GM12878 (cell line): Measurements from ENCODE around the gene ATP1A3. TPM values are rescaled to one million over a fixed set of nuclear protein-coding genes. Genes with fewer than 3 reads are reported as not detected.

Experiments used
- ATAC-seq: fragments of 200-7000 bp; cut with Tn5 transposase; 3 replicates; pipeline ENCODE4 v1.9.1; 2020; ENCODE audit warnings: mild to moderate bottlenecking, moderate library complexity
- BruUV-seq: library from RNA; stranded (reverse); fragments of 400-500 nt; replicated peaks from 2 replicates; lab custom pipeline; 2021; lab: Mats Ljungman, UMichigan
- CTCF ChIA-PET: fragments of 300-600 bp; sonication (Branson Sonifier 250); formaldehyde crosslinking; extraction: SDS; loops from one replicate; lab custom pipeline; 2021; ENCODE audit warnings: inconsistent platforms; lab: Yijun Ruan, JAX
- POLR2A ChIA-PET: fragments of 350-600 bp; formaldehyde crosslinking; extraction: SDS; loops from one replicate; lab custom pipeline; 2021; ENCODE audit warnings: inconsistent platforms; lab: Charles Lee
- RAD21 ChIA-PET: fragments of 300-600 bp; sonication (Branson Sonifier 250); formaldehyde crosslinking; loops from one replicate; lab custom pipeline; 2023; ENCODE audit warnings: antibody characterized with exemption; ENCODE audit not compliant: unreplicated experiment; lab: Charles Lee
- SMC1A ChIA-PET: fragments of 300-600 bp; sonication (Branson Sonifier 250); formaldehyde crosslinking; loops from one replicate; lab custom pipeline; 2023; ENCODE audit not compliant: unreplicated experiment, uncharacterized antibody; lab: Charles Lee
- DNase-seq: peaks from one replicate; pipeline ENCODE4 v3.0.0-alpha.2; 2011; ENCODE audit warnings: low read depth, low spot score
- FAIRE-seq: peaks from 3 replicates; lab custom pipeline; 2011; peaks lifted over from hg19 to GRCh38; lab: Jason Lieb, UNC
- H2AFZ ChIP-seq: 2 replicates; pipeline ENCODE4 v1.6.0; 2011; ENCODE audit warnings: low read depth, low read length, control low read depth; ENCODE audit not compliant: control insufficient read depth
- H3K27ac ChIP-seq: 2 replicates; pipeline ENCODE4 v1.5.1; 2011; ENCODE audit warnings: control low read depth; ENCODE audit not compliant: control insufficient read depth, insufficient read depth
- H3K27me3 ChIP-seq, 2 experiments: replicated peaks in 1 of 2; 2 replicates each; pipeline versions ENCODE4 v1.6.0 to v1.6.1; 2011; ENCODE audit warnings: low read length in 1 of 2; ENCODE audit not compliant: control insufficient read depth in 2 of 2, insufficient read depth in 2 of 2
- H3K36me3 ChIP-seq, 2 experiments: 2 replicates each; pipeline ENCODE4 v1.5.1; 2011; ENCODE audit warnings: low read length in 1 of 2; ENCODE audit not compliant: control insufficient read depth in 2 of 2, insufficient read depth in 2 of 2
- H3K4me1 ChIP-seq: 2 replicates; pipeline ENCODE4 v1.6.1; 2011; ENCODE audit warnings: mild to moderate bottlenecking, low read length, moderate library complexity, mixed read lengths; ENCODE audit not compliant: control insufficient read depth, insufficient read depth
- H3K4me2 ChIP-seq: 2 replicates; pipeline ENCODE4 v1.6.0; 2011; ENCODE audit warnings: control low read depth; ENCODE audit not compliant: control insufficient read depth, insufficient read depth
- H3K4me3 ChIP-seq: fragments of 200-600 bp; sonication (generic); 2 replicates; pipeline ENCODE4 v1.5.1; 2016
- H3K79me2 ChIP-seq: 2 replicates; pipeline ENCODE4 v1.6.0; 2011; ENCODE audit warnings: low read length; ENCODE audit not compliant: control insufficient read depth, insufficient read depth
- H3K9ac ChIP-seq: 2 replicates; pipeline ENCODE4 v1.8.0; 2011; ENCODE audit warnings: low read length, control low read depth, mixed read lengths; ENCODE audit not compliant: control insufficient read depth, insufficient read depth
- H3K9me3 ChIP-seq: replicated peaks from 3 replicates; pipeline ENCODE4 v1.5.1; 2011; ENCODE audit warnings: mild to moderate bottlenecking, low read length; ENCODE audit not compliant: control insufficient read depth, insufficient read depth
- H4K20me1 ChIP-seq: 2 replicates; pipeline ENCODE4 v1.6.0; 2011; ENCODE audit not compliant: control insufficient read depth, insufficient read depth
- BRCA1 ChIP-seq: IDR thresholded peaks from 2 replicates; pipeline ENCODE4 v1.6.1; 2011; ENCODE audit warnings: low read depth, low read length, improper control_type of control experiment
- EP300 ChIP-seq, 2 experiments: fragments of 150-350 bp in 1 of 2; IDR thresholded peaks; 2 replicates each; pipeline ENCODE4 v1.6.1; 2011 to 2012; ENCODE audit warnings: low read depth in 2 of 2, low read length in 2 of 2, borderline replicate concordance in 1 of 2, improper control_type of control experiment in 1 of 2, inconsistent platforms in 1 of 2; ENCODE audit not compliant: control insufficient read depth in 1 of 2
- FOXK2 ChIP-seq: fragments of 450-650 bp; IDR thresholded peaks from 2 replicates; pipeline ENCODE4 v1.6.1; 2017; ENCODE audit warnings: mild to moderate bottlenecking, moderate library complexity
- IRF4 ChIP-seq: IDR thresholded peaks from 2 replicates; pipeline ENCODE4 v1.6.1; 2011; ENCODE audit warnings: low read depth, low read length
- MTA3 ChIP-seq: IDR thresholded peaks from 2 replicates; pipeline ENCODE4 v1.6.1; 2012; ENCODE audit warnings: low read length, inconsistent platforms, borderline replicate concordance
- MYC ChIP-seq: IDR thresholded peaks from 2 replicates; pipeline ENCODE4 v1.6.1; 2011; ENCODE audit warnings: mild to moderate bottlenecking, low read length, moderate library complexity, inconsistent platforms; ENCODE audit not compliant: insufficient read depth, insufficient replicate concordance, insufficient read length, severe bottlenecking
- NR2F1 ChIP-seq: fragments of 450-650 bp; conservative IDR thresholded peaks from 2 replicates; pipeline ENCODE4 v1.6.1; 2017; ENCODE audit warnings: mild to moderate bottlenecking
- PAX8 ChIP-seq: fragments of 450-650 bp; IDR thresholded peaks from 2 replicates; pipeline ENCODE4 v1.6.1; 2017; ENCODE audit warnings: mild to moderate bottlenecking, moderate library complexity
- RB1 ChIP-seq: fragments of 450-650 bp; formaldehyde crosslinking; IDR thresholded peaks from 2 replicates; pipeline ENCODE4 v1.6.1; 2017; ENCODE audit warnings: mild to moderate bottlenecking, borderline replicate concordance
- RCOR1 ChIP-seq: conservative IDR thresholded peaks from 2 replicates; pipeline ENCODE4 v1.6.1; 2012; ENCODE audit warnings: low read depth, low read length, improper control_type of control experiment
- SIX5 ChIP-seq: IDR thresholded peaks from 2 replicates; pipeline ENCODE4 v1.6.1; 2011; ENCODE audit warnings: mild to moderate bottlenecking, low read depth, low read length, moderate library complexity; ENCODE audit not compliant: severe bottlenecking
- SREBF2 ChIP-seq: IDR thresholded peaks from 2 replicates; pipeline ENCODE4 v1.6.1; 2012; ENCODE audit warnings: mild to moderate bottlenecking, low read length
- SUZ12 ChIP-seq: fragments of 200-600 bp; sonication (generic); IDR thresholded peaks from one replicate; pipeline ENCODE4 v1.6.1; 2018; ENCODE audit warnings: antibody characterized with exemption, mild to moderate bottlenecking; ENCODE audit not compliant: unreplicated experiment
- YBX1 ChIP-seq: fragments of 450-650 bp; IDR thresholded peaks from 2 replicates; pipeline ENCODE4 v1.6.1; 2016; ENCODE audit warnings: antibody characterized with exemption
- YY1 ChIP-seq: IDR thresholded peaks from 2 replicates; pipeline ENCODE4 v1.6.1; 2011; ENCODE audit warnings: low read depth, mild to moderate bottlenecking, low read length
- WGBS: methylation state at CpG from one replicate; pipeline ENCODE4 v1.1.6; 2016; ENCODE audit warnings: low lambda C conversion rate; ENCODE audit not compliant: insufficient replicate concordance, insufficient coverage; ENCODE audit errors: missing lambda C conversion rate; 5-methylcytosine and 5-hydroxymethylcytosine counted together
- in situ Hi-C: fragments of 300-500 bp; cut with MboI; formaldehyde crosslinking; loops from 9 replicates; pipeline ENCODE4 v1.14.3; 2018; ENCODE audit warnings: mixed read lengths
- intact Hi-C: fragments of 100-400 bp; cut with micrococcal nuclease; formaldehyde crosslinking; loops from one replicate; pipeline ENCODE4 v1.14.2; 2022; ENCODE audit not compliant: unreplicated experiment
- polyA plus RNA-seq, 11 experiments: library from polyadenylated mRNA; depleted of rRNA in 4 of 11; unstranded in 6 of 11; stranded (reverse) in 5 of 11; fragments of >200 nt; fragmentation: Nextera tagmentation in 4 of 11; fragmentation: Illumina TruSeq in 1 of 11; extraction: Ambion mirVana in 4 of 11; extraction: Trizol in 1 of 11; gene quantifications; 1 replicate in 1 of 11; 2 replicates in 10 of 11; pipeline versions ENCODE4 v1.2.1 to v1.2.3, GENCODE V29; 2011 to 2016; ENCODE audit warnings: inconsistent platforms in 2 of 11, missing spikeins in 2 of 11, low read depth in 1 of 11
- total RNA-seq, 4 experiments: library from RNA; depleted of rRNA in 3 of 4; stranded (reverse); fragments of >200 nt in 3 of 4; fragmentation: Illumina TruSeq in 1 of 4; extraction: Trizol in 1 of 4; gene quantifications; 2 replicates each; pipeline versions ENCODE4 v1.2.1 to v1.2.3, GENCODE V29; 2013 to 2021
- TF ChIP-seq, protein P1 (sequence below): fragments of 450-650 bp; IDR thresholded peaks from 2 replicates; pipeline ENCODE4 v1.6.1; 2017; ENCODE audit warnings: borderline replicate concordance
- TF ChIP-seq, protein P2 (sequence below): fragments of 150-350 bp; IDR thresholded peaks from 2 replicates; pipeline ENCODE4 v1.6.1; 2014; ENCODE audit warnings: mild to moderate bottlenecking, low read depth, low read length
- TF ChIP-seq, protein P3 (sequence below): fragments of 450-650 bp; IDR thresholded peaks from 2 replicates; pipeline ENCODE4 v1.6.1; 2014; ENCODE audit warnings: mild to moderate bottlenecking

The ATP1A3 gene
- total and polyA plus RNA-seq, 10 of the 15 experiments (the other 5 are each of a cell fraction or from before 2014, with no cell fraction given): 0.17 to 0.86 (median 0.32) TPM; not detected in 2

DNA sequence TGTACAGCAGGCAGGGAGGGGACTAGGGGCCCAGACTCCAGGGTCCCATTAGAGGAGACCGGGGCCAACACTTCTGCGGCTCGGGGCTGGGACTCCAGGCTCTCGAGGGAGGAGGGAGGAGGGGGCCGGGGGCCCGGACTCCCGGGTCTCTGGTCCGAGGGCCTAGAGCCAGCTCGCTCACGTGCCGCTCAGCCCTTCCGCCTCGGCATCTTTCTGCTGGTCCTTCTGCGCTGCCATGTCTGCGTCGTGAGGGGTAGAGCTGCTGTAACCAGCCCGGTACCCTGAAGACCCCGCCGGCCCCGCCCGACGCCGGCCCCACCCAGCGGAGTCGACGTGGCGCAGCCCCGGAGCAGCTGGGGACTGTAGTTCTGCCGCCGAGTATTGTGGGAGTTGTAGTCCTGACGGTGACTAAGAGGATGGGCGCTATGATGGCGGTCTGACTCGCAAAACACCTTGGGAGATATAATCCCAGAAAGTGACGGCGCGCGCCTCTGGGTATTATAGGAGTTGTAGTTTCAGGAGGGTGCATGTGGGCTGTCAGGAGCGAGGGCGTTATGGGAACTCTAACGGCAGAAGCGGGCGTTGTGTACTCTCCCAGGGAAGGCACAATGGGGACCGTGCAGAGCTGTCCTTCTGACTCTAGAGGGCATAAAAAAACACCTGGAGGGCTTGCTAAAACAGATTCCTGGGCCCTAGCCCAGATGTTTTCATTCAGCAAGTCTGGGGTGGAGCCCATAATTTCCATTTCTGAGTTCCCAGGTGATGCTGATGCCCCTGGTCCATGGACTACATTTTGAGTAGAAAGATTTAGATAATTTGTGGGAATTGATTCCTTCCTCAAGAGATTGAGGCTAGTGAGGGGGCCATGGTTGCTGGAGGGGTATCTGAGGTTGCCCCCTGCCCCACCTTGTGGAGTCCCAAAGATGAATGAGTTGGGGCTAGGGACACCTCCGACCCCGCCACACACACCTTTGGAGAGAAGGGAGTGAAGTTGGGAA lies 34.7 kb downstream of the ATP1A3 start, which contains the start of gene RABAC1:
Gene RABAC1 (minus strand): TSS at position 266 of the 998 bp plus-strand sequence. CDS start 29 bp downstream, at position 237.
- DNase-seq (peak; percentile 36), FAIRE-seq (peak; percentile 83), ATAC-seq (peak; percentile 94)
- peaks cover 12% of the 10 kb centered on the region for H3K4me1 ChIP-seq
- H3K27me3 ChIP-seq: no peaks in the 10 kb centered on the region
- ChIA-PET SMC1A (interaction anchor here (1.1 to 1.3 kb wide), 3 partner anchors 17 to 165 kb away, joined by 3 read pairs; no protein-coding TSS in a partner anchor), POLR2A (interaction anchor here (2.7 to 2.9 kb wide), 2 partner anchors 13 to 99 kb away, joined by 16 to 20 read pairs; partner anchors contain the start of gene RPS19), CTCF (interaction anchor here (0.9 to 4.8 kb wide), 12 partner anchors 15 to 206 kb away, joined by 3 to 51 read pairs (median 4); partner anchors contain the start of genes CEACAM3 and RPS19), RAD21 (interaction anchor here (0.8 to 2.4 kb wide), 9 partner anchors 10 to 284 kb away, joined by 3 to 8 read pairs (median 4); partner anchors contain the start of genes GSK3A and RPS19)
- peak within 1 kb of the TSS; percentile 99 for H2AFZ ChIP-seq
- intact Hi-C loops: loop anchor here (5.0 kb wide), 1 partner anchor 167 kb away; no protein-coding TSS in a partner anchor
- H3K9ac ChIP-seq: peak within 1 kb of the TSS; percentile 68
- BruUV-seq: no TSS peak
- peak within 1 kb of the TSS; percentile 72 for H3K27ac ChIP-seq
- in situ Hi-C loops: no loop called here
- H3K79me2 ChIP-seq: no peaks in the 10 kb centered on the region
- peak within 1 kb of the TSS; percentile 86 for H3K4me2 ChIP-seq
- no peaks in the 10 kb centered on the region for H4K20me1 ChIP-seq
- H3K9me3 ChIP-seq: no peaks in the 10 kb centered on the region
- no peaks in the 10 kb centered on the region for H3K36me3 ChIP-seq
- WGBS: 7% methylated on average over 46 of the region's 46 CpGs
- H3K4me3 ChIP-seq: peak within 1 kb of the TSS; percentile 89
- TF ChIP-seq SUZ12: no peak
- TF ChIP-seq EP300 (IDR thresholded peaks at IDR 0.05; ENCODE audit: borderline replicate concordance in 1 of 2, control insufficient read depth in 1 of 2, low read depth in 2 of 2, low read length in 2 of 2): no peak
- TF ChIP-seq, protein P1, sequence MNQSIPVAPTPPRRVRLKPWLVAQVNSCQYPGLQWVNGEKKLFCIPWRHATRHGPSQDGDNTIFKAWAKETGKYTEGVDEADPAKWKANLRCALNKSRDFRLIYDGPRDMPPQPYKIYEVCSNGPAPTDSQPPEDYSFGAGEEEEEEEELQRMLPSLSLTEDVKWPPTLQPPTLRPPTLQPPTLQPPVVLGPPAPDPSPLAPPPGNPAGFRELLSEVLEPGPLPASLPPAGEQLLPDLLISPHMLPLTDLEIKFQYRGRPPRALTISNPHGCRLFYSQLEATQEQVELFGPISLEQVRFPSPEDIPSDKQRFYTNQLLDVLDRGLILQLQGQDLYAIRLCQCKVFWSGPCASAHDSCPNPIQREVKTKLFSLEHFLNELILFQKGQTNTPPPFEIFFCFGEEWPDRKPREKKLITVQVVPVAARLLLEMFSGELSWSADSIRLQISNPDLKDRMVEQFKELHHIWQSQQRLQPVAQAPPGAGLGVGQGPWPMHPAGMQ: no peak
- TF ChIP-seq RB1: no peak; the same call in 1 of the 2 replicates
- no peak for TF ChIP-seq SREBF2
- no peak for TF ChIP-seq BRCA1
- TF ChIP-seq, protein P2, sequence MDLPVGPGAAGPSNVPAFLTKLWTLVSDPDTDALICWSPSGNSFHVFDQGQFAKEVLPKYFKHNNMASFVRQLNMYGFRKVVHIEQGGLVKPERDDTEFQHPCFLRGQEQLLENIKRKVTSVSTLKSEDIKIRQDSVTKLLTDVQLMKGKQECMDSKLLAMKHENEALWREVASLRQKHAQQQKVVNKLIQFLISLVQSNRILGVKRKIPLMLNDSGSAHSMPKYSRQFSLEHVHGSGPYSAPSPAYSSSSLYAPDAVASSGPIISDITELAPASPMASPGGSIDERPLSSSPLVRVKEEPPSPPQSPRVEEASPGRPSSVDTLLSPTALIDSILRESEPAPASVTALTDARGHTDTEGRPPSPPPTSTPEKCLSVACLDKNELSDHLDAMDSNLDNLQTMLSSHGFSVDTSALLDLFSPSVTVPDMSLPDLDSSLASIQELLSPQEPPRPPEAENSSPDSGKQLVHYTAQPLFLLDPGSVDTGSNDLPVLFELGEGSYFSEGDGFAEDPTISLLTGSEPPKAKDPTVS: no peak
- TF ChIP-seq PAX8: no peak
- no peak for TF ChIP-seq FOXK2
- TF ChIP-seq, protein P3, sequence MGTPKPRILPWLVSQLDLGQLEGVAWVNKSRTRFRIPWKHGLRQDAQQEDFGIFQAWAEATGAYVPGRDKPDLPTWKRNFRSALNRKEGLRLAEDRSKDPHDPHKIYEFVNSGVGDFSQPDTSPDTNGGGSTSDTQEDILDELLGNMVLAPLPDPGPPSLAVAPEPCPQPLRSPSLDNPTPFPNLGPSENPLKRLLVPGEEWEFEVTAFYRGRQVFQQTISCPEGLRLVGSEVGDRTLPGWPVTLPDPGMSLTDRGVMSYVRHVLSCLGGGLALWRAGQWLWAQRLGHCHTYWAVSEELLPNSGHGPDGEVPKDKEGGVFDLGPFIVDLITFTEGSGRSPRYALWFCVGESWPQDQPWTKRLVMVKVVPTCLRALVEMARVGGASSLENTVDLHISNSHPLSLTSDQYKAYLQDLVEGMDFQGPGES: no peak
- no peak for TF ChIP-seq YBX1
- no peak for TF ChIP-seq IRF4
- TF ChIP-seq MTA3: no peak
- peak; percentile 97 for TF ChIP-seq YY1
- no peak for TF ChIP-seq MYC
- TF ChIP-seq RCOR1: no peak
- no peak for TF ChIP-seq NR2F1
- TF ChIP-seq SIX5: peak; percentile 99
